WERI-Rb-1 (cell line): ENCODE data around the gene CXCL1.

Experiments used
- DNase-seq: peaks from one replicate; pipeline ENCODE4 v3.0.0-alpha.2; 2020
- H3K27ac ChIP-seq: fragments of 250-450 bp; sonication (Bioruptor Pico); 2 replicates; pipeline ENCODE4 v1.5.1; 2020; ENCODE audit warnings: mild to moderate bottlenecking, moderate library complexity
- H3K27me3 ChIP-seq: fragments of 250-450 bp; sonication (Bioruptor Pico); 2 replicates; pipeline ENCODE4 v1.5.1; 2021; ENCODE audit warnings: mild to moderate bottlenecking, low read depth, moderate library complexity; ENCODE audit not compliant: insufficient read depth, severe bottlenecking
- H3K36me3 ChIP-seq: fragments of 250-450 bp; sonication (Bioruptor Pico); 2 replicates; pipeline ENCODE4 v1.5.1; 2020; ENCODE audit warnings: mild to moderate bottlenecking, moderate library complexity
- H3K4me3 ChIP-seq: 2 replicates; pipeline ENCODE4 v1.5.1; 2011; ENCODE audit warnings: low read depth, mild to moderate bottlenecking, control low read depth, low read length
- H3K9me3 ChIP-seq: fragments of 250-450 bp; sonication (Bioruptor Pico); 2 replicates; pipeline ENCODE4 v1.5.1; 2021; ENCODE audit warnings: mild to moderate bottlenecking, moderate library complexity; ENCODE audit not compliant: severe bottlenecking
- CTCF ChIP-seq: IDR thresholded peaks from 2 replicates; pipeline ENCODE4 v1.5.1; 2011; ENCODE audit warnings: low read depth, mild to moderate bottlenecking, control low read depth, inconsistent platforms, low read length

Gene CXCL1

GRCh38 chr4:73871511-73872310 is 2.5 kb downstream of the CXCL1 start:
- no peaks in the 10 kb centered on the region for H3K9me3 ChIP-seq
- no peak overlapping the region for H3K27ac ChIP-seq
- no peak for DNase-seq
- H3K4me3 ChIP-seq = no peak overlapping the region
- TF ChIP-seq CTCF = no peak
- H3K27me3 ChIP-seq = no peaks in the 10 kb centered on the region
- H3K36me3 ChIP-seq = no peaks in the 10 kb centered on the region

GRCh38 chr4:73872316-73873108 is 3.3 kb downstream of the CXCL1 start:
- no peaks in the 10 kb centered on the region for H3K27me3 ChIP-seq
- no peak overlapping the region for H3K4me3 ChIP-seq
- no peak for DNase-seq
- no peaks in the 10 kb centered on the region for H3K36me3 ChIP-seq
- H3K9me3 ChIP-seq = no peaks in the 10 kb centered on the region
- H3K27ac ChIP-seq = no peak overlapping the region
- no peak for TF ChIP-seq CTCF

- no peak for DNase-seq
- no peak for TF ChIP-seq CTCF
- Histone ChIP-seq H3K4me3 (no peak overlapping the region), H3K27ac (no peak overlapping the region), H3K36me3 (no peaks in the 10 kb centered on the region), H3K27me3 (no peaks in the 10 kb centered on the region), H3K9me3 (no peaks in the 10 kb centered on the region)
Observed at GRCh38 chr4:73874386-73874785, 5.2 kb downstream of the CXCL1 start.

- DNase-seq = no peak
- Histone ChIP-seq H3K27me3 (no peaks in the 10 kb centered on the region), H3K36me3 (no peaks in the 10 kb centered on the region), H3K9me3 (no peaks in the 10 kb centered on the region), H3K27ac (no peak overlapping the region), H3K4me3 (no peak overlapping the region)
- no peak for TF ChIP-seq CTCF
Observed at GRCh38 chr4:73875401-73875800, 6.2 kb downstream of the CXCL1 start.

GRCh38 chr4:73883306-73883705 is 14.1 kb downstream of the CXCL1 start:
- TF ChIP-seq CTCF = no peak
- no peaks in the 10 kb centered on the region for H3K36me3 ChIP-seq
- no peak overlapping the region for H3K4me3 ChIP-seq
- H3K9me3 ChIP-seq = no peaks in the 10 kb centered on the region
- H3K27me3 ChIP-seq = no peaks in the 10 kb centered on the region
- no peak overlapping the region for H3K27ac ChIP-seq
- no peak for DNase-seq
